HepG2 (cell line): ENCODE data around the gene SMAD6. TPM values are rescaled to one million over a fixed set of nuclear protein-coding genes. Genes with fewer than 3 reads are reported as not detected.
A peak's percentile ranks its signal among the peaks of the same experiment; 100 is the strongest.

Experiments
- ATAC-seq: fragments of 200-7000 bp; cut with Tn5 transposase; 3 replicates; pipeline ENCODE4 v1.9.1; 2020; ENCODE audit warnings: mild to moderate bottlenecking, moderate library complexity
- BruUV-seq: library from RNA; stranded (reverse); fragments of 400-500 nt; replicated peaks from 2 replicates; lab custom pipeline; 2021; lab: Mats Ljungman, UMichigan
- CTCF ChIA-PET: fragments of 300-600 bp; formaldehyde crosslinking; extraction: SDS; loops from one replicate; lab custom pipeline; 2021; ENCODE audit warnings: low total read pairs, inconsistent platforms, low intra/inter-chr PET ratio; lab: Yijun Ruan, JAX
- POLR2A ChIA-PET: fragments of 350-600 bp; sonication (Branson Sonifier 250); formaldehyde crosslinking; loops from one replicate; lab custom pipeline; 2020; ENCODE audit warnings: antibody characterized with exemption, inconsistent platforms; lab: Yijun Ruan, JAX
- DNase-seq: peaks from one replicate; pipeline ENCODE4 v3.0.0-alpha.2; 2015; ENCODE audit warnings: low spot score
- FAIRE-seq: peaks from 3 replicates; lab custom pipeline; 2011; peaks lifted over from hg19 to GRCh38; lab: Jason Lieb, UNC
- H2AFZ ChIP-seq: one replicate; pipeline ENCODE4 v1.6.1; 2011; ENCODE audit warnings: low read length, inconsistent platforms
- H3K27ac ChIP-seq: fragments of 300-600 bp; 3 replicates; pipeline ENCODE4 v1.8.0; 2011; ENCODE audit warnings: mixed run types, mild to moderate bottlenecking, mixed read lengths, low read length, inconsistent platforms; ENCODE audit not compliant: insufficient read depth; ENCODE audit errors: extremely low read length
- H3K27me3 ChIP-seq, 2 experiments: fragments of 200-600 bp in 1 of 2; 2 replicates in 1 of 2; 3 replicates in 1 of 2; pipeline versions ENCODE4 v1.6.0 to v1.8.0; 2011; ENCODE audit warnings: low read length in 2 of 2, mild to moderate bottlenecking in 2 of 2, moderate library complexity in 2 of 2, inconsistent platforms in 1 of 2; ENCODE audit not compliant: insufficient read depth in 2 of 2, control insufficient read depth in 1 of 2
- H3K36me3 ChIP-seq, 2 experiments: fragments of 200-600 bp in 1 of 2; replicated peaks in 1 of 2; 2 replicates in 1 of 2; 3 replicates in 1 of 2; pipeline versions ENCODE4 v1.5.1 to v1.8.0; 2011; ENCODE audit warnings: low read length in 2 of 2, inconsistent platforms in 1 of 2; ENCODE audit not compliant: insufficient read depth in 2 of 2, control insufficient read depth in 1 of 2
- H3K4me1 ChIP-seq: 2 replicates; pipeline ENCODE4 v1.5.1; 2012; ENCODE audit warnings: low read length, inconsistent platforms; ENCODE audit not compliant: insufficient read depth
- H3K4me2 ChIP-seq: 2 replicates; pipeline ENCODE4 v1.6.0; 2011; ENCODE audit warnings: low read depth, low read length, inconsistent platforms
- H3K4me3 ChIP-seq, 3 experiments: fragments of 200-600 bp in 1 of 3; sonication (generic), shearing (Covaris generic) in 1 of 3; replicated peaks in 1 of 3; 2 replicates each; pipeline ENCODE4 v1.5.1; 2011 to 2016; ENCODE audit warnings: low read length in 3 of 3, inconsistent platforms in 2 of 3, low read depth in 2 of 3, mild to moderate bottlenecking in 2 of 3, control low read depth in 1 of 3, mixed read lengths in 1 of 3; ENCODE audit not compliant: insufficient read depth in 1 of 3
- H3K79me2 ChIP-seq: one replicate; pipeline ENCODE4 v1.6.1; 2011; ENCODE audit warnings: low read length, inconsistent platforms; ENCODE audit not compliant: insufficient read depth
- H3K9ac ChIP-seq: 2 replicates; pipeline ENCODE4 v1.6.0; 2011; ENCODE audit warnings: mild to moderate bottlenecking, low read depth, low read length, inconsistent platforms; ENCODE audit not compliant: insufficient read depth
- H3K9me3 ChIP-seq: 2 replicates; pipeline ENCODE4 v1.5.1; 2012; ENCODE audit warnings: mild to moderate bottlenecking, low read length
- H4K20me1 ChIP-seq: 2 replicates; pipeline ENCODE4 v1.6.0; 2011; ENCODE audit warnings: inconsistent platforms, mild to moderate bottlenecking, low read length, moderate library complexity; ENCODE audit not compliant: insufficient read depth
- BORCS8-MEF2B ChIP-seq: sonication (generic); formaldehyde crosslinking; IDR thresholded peaks from 2 replicates; pipeline ENCODE4 v1.8.0; 2022; ENCODE audit warnings: mild to moderate bottlenecking, missing genetic modification reagents
- FOSL2 ChIP-seq: sonication (generic); formaldehyde crosslinking; IDR thresholded peaks from 2 replicates; pipeline ENCODE4 v1.4.0; 2020; ENCODE audit warnings: missing genetic modification reagents
- HNRNPK ChIP-seq: fragments of 200-400 bp; formaldehyde crosslinking; IDR thresholded peaks from 2 replicates; pipeline ENCODE4 v1.6.1; 2018; ENCODE audit warnings: low read length, low read depth, moderate library complexity, mild to moderate bottlenecking; ENCODE audit not compliant: poor library complexity, severe bottlenecking
- ZFP36 ChIP-seq: fragments of 150-350 bp; IDR thresholded peaks from 2 replicates; pipeline ENCODE4 v1.6.1; 2018; ENCODE audit warnings: borderline replicate concordance, low read length, low read depth; ENCODE audit not compliant: partially characterized antibody
- ZFX ChIP-seq: sonication (generic); formaldehyde crosslinking; IDR thresholded peaks from 2 replicates; pipeline ENCODE4 v1.4.0; 2020; ENCODE audit warnings: mild to moderate bottlenecking, low read depth, missing genetic modification reagents, moderate library complexity
- ZMYM2 ChIP-seq: sonication (generic); formaldehyde crosslinking; IDR thresholded peaks from 2 replicates; pipeline ENCODE4 v1.8.0; 2022; ENCODE audit warnings: mild to moderate bottlenecking, missing genetic modification reagents
- ZNF703 ChIP-seq: sonication (generic); formaldehyde crosslinking; IDR thresholded peaks from 2 replicates; pipeline ENCODE4 v1.5.1; 2020; ENCODE audit warnings: missing genetic modification reagents, mild to moderate bottlenecking, moderate library complexity, borderline replicate concordance
- WGBS: methylation state at CpG from one replicate; pipeline ENCODE4 v1.1.6; 2017; ENCODE audit warnings: low lambda C conversion rate; 5-methylcytosine and 5-hydroxymethylcytosine counted together
- in situ Hi-C: cut with HindIII; loops from 2 replicates; pipeline ENCODE4 v1.10.0; 2017; ENCODE audit warnings: low pct_unique_long_range_greater_than_20kb; ENCODE audit not compliant: extremely low pct_ligation_motif_present
- intact Hi-C: fragments of 100-400 bp; cut with micrococcal nuclease; formaldehyde crosslinking; loops from one replicate; pipeline ENCODE4 v1.10.0; 2022; ENCODE audit not compliant: unreplicated experiment
- polyA plus RNA-seq, 8 experiments: library from polyadenylated mRNA; depleted of rRNA in 3 of 8; stranded (reverse) in 7 of 8; unstranded in 1 of 8; fragments of >200 nt; fragmentation: Illumina TruSeq in 4 of 8; extraction: Trizol in 4 of 8; gene quantifications; 2 replicates each; pipeline versions ENCODE4 v1.2.1 to v1.2.3, GENCODE V29; 2011 to 2016; ENCODE audit warnings: low read depth in 4 of 8, missing spikeins in 1 of 8, mixed read lengths in 1 of 8; ENCODE audit not compliant: insufficient read depth in 1 of 8
- total RNA-seq, 5 experiments: library from RNA; depleted of rRNA; stranded (reverse); fragments of >200 nt; fragmentation: Illumina TruSeq; extraction: Trizol; gene quantifications; 2 replicates each; pipeline ENCODE4 v1.2.3, GENCODE V29; 2016; ENCODE audit warnings: low read depth in 1 of 5

The SMAD6 gene
- total and polyA plus RNA-seq, 2 of the 13 experiments (the other 11 are each of a cell fraction or from before 2014, with no cell fraction given), result 3.3 to 4.4 TPM

- H2AFZ ChIP-seq, result no peak overlapping the region
- peak overlapping the region; percentile 52 for H3K4me2 ChIP-seq
- ATAC-seq (no peak), DNase-seq (no peak), FAIRE-seq (no peak)
- H3K4me1 ChIP-seq, result peaks cover 39% of the 10 kb centered on the region
- WGBS, result 95% methylated on average over 4 of the region's 4 CpGs
- in situ Hi-C loops (no loop called here), intact Hi-C loops (no loop called here)
- H4K20me1 ChIP-seq, result no peaks in the 10 kb centered on the region
- ChIA-PET POLR2A (interaction anchor here (1.0 kb wide), 1 partner anchor 40 kb away, joined by 4 read pairs; no protein-coding TSS in a partner anchor), CTCF (no interaction called here)
- H3K9ac ChIP-seq, result no peak overlapping the region
- H3K27me3 ChIP-seq, result no peaks in the 10 kb centered on the region
- no TSS peak for BruUV-seq
- no peak overlapping the region for H3K27ac ChIP-seq
- H3K4me3 ChIP-seq, result peak overlapping the region in 1 of 3 experiments; percentile 38; a peak in 2 of 6 replicates
- peaks cover 2 to 7% of the 10 kb centered on the region in 2 experiments; a peak in 1 of 5 replicates for H3K36me3 ChIP-seq
- TF ChIP-seq ZNF703 (CRISPR knock-in tag) (no peak), ZFX (CRISPR knock-in tag) (no peak), FOSL2 (peak; percentile 43), ZFP36 (peak; percentile 75)
- no peaks in the 10 kb centered on the region for H3K9me3 ChIP-seq
- H3K79me2 ChIP-seq, result peaks cover 2% of the 10 kb centered on the region
Observed at GRCh38 chr15:66730168-66731021, 28.4 kb downstream of the SMAD6 start.

DNA sequence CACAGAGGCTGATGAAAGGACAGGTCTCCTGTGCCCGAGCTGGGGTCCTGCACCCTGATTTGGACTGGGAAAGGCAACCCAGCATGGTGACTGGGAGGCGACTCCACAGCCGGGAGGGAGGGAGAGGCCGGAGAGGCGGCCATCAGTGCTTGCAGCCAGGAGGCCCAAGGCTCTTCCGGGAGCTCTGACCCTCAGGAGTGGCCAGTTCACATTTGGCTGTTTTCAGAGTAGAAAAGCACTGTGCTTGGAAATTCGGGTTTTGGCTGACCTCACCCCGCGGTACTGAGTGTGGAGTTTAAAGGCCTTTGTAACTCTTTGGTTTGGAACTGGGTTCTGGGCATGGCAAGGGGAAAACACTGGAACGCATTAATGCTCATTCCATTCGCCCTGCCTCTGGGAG, 31.9 kb downstream of the SMAD6 start:
- H3K79me2 ChIP-seq, result peaks cover 2% of the 10 kb centered on the region
- no TSS peak for BruUV-seq
- ChIA-PET POLR2A (no interaction called here), CTCF (no interaction called here)
- H4K20me1 ChIP-seq, result no peaks in the 10 kb centered on the region
- no peak overlapping the region for H3K27ac ChIP-seq
- H2AFZ ChIP-seq, result no peak overlapping the region
- in situ Hi-C loops (no loop called here), intact Hi-C loops (no loop called here)
- WGBS, result 95% methylated on average over 10 of the region's 11 CpGs
- no peak overlapping the region for H3K9ac ChIP-seq
- FAIRE-seq (no peak), ATAC-seq (no peak), DNase-seq (no peak)
- TF ChIP-seq HNRNPK (no peak), BORCS8-MEF2B (CRISPR knock-in tag) (no peak), ZMYM2 (CRISPR knock-in tag) (no peak)
- H3K27me3 ChIP-seq, result no peaks in the 10 kb centered on the region
- no peak overlapping the region for H3K4me3 ChIP-seq
- H3K9me3 ChIP-seq, result no peaks in the 10 kb centered on the region
- peaks cover 3 to 7% of the 10 kb centered on the region in 2 experiments; a peak in 1 of 5 replicates for H3K36me3 ChIP-seq
- peaks cover 27% of the 10 kb centered on the region for H3K4me1 ChIP-seq
- no peak overlapping the region for H3K4me2 ChIP-seq
